Neural progenitor cell (in vitro differentiated cells): ENCODE results near the gene MYBPH.

Source experiments
- EZH2 ChIP-seq: fragments of 200-600 bp; sonication (generic); IDR thresholded peaks from 2 replicates; pipeline ENCODE4 v1.6.1; 2017; ENCODE audit warnings: antibody characterized with exemption, mild to moderate bottlenecking, moderate library complexity
- EZH2phosphoT487 ChIP-seq: fragments of 200-600 bp; sonication (generic); IDR thresholded peaks from 2 replicates; pipeline ENCODE4 v1.6.1; 2017; ENCODE audit warnings: antibody characterized with exemption
- TF ChIP-seq, protein P1 (sequence below): fragments of 200-600 bp; sonication (generic); IDR thresholded peaks from 2 replicates; pipeline ENCODE4 v1.5.1; 2017; ENCODE audit warnings: antibody characterized with exemption, mild to moderate bottlenecking

DNA sequence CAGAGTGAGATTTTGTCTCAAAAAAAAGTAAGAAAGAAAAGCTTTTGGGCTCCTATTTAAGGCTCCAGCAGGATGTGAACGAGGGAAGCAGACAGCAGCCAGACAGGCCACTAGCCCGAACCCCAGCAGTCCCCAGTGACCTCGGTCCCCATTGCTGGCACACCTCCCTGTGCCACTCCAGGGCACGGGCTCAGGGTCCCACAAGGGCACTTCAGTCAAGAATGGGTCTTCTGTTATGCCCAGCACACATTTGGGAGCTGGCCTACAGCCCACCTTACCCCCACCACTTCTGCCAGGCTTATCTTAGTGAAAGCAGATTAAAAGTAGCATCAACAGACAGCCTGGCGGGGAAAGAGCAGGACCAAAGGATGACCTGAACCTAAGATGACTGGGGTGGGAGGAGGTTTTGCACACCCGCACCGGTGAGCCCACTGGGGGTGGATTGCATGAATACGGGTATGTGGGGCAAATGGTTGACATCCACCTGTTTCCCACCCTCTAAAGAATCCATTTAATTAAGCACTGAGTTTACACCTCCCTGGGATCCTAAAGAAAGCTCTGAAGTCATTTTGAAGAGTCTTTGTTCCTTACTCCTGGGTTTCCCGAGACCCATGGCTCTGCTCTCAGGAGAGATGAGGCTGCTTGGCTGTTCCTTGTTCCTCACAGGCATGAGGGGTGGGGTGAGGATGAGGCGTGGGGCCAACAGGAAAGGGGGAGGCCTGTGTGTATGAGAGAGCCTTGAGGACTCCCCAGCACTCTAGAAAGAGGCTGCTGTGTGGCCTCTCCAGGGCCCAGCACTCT lies 6.2 kb upstream of the MYBPH start:
- TF ChIP-seq EZH2phosphoT487: no peak
- no peak for TF ChIP-seq EZH2
- TF ChIP-seq, protein P1, sequence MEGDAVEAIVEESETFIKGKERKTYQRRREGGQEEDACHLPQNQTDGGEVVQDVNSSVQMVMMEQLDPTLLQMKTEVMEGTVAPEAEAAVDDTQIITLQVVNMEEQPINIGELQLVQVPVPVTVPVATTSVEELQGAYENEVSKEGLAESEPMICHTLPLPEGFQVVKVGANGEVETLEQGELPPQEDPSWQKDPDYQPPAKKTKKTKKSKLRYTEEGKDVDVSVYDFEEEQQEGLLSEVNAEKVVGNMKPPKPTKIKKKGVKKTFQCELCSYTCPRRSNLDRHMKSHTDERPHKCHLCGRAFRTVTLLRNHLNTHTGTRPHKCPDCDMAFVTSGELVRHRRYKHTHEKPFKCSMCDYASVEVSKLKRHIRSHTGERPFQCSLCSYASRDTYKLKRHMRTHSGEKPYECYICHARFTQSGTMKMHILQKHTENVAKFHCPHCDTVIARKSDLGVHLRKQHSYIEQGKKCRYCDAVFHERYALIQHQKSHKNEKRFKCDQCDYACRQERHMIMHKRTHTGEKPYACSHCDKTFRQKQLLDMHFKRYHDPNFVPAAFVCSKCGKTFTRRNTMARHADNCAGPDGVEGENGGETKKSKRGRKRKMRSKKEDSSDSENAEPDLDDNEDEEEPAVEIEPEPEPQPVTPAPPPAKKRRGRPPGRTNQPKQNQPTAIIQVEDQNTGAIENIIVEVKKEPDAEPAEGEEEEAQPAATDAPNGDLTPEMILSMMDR: no peak
